Right ventricle myocardium inferior (tissue), 1 donor: ENCODE measurements around the gene PES1. TPM values are rescaled to one million over a fixed set of nuclear protein-coding genes. Genes with fewer than 3 reads are reported as not detected.

Experiments
- ATAC-seq: fragments of 200-7000 bp; cut with Tn5 transposase; one replicate; pipeline ENCODE4 v1.9.1; 2020; ENCODE audit warnings: mild to moderate bottlenecking, moderate library complexity
- DNase-seq: peaks from one replicate; pipeline ENCODE4 v3.0.0; 2021; ENCODE audit errors: missing footprints
- intact Hi-C: fragments of 100-400 bp; cut with DNase I; formaldehyde crosslinking; loops from one replicate; pipeline ENCODE4 v1.11.0; 2022
- total RNA-seq: library from RNA; stranded (reverse); fragmentation: NEBNext Ultra II Directional; extraction: Animal tissue kit (Norgen Biotek cat#: 25700); gene quantifications from one replicate; pipeline ENCODE4 v1.2.1, GENCODE V29; 2021
- donor health status: DM: no; HTN: yes; CAD: no; lungs with severe emphysema.

PES1 gene
- total RNA-seq, 1 donor from 2014 or later: 22.4 TPM

DNA sequence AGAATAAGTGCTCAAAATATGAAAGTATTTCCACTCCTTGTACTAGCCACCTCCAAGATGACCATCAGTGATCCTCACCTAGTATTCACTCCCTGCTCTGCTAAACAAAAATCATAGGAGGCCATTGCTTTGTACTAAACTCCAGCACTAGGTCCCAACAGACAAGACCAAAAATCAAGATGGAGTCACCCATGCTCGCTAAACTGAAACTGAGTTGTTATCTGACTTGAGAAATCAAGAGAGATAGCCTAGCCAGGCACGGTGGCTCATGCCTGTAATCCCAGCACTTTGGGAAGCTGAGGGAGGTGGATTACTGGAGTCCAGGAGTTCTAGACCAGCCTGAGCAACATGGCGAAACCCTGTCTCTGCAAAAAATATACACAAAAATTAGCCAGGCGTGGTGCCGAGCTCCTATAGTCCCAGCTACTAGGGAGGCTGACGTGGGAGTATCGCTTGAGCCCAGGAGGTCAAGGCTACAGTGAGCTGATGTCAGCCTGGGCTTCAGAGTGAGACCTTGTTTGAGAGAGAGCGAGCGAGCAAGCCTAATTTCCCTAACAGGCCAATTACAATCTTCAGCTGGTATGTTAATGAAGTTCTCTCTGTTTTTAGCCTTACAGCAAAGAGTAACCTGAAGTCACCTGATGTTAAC is 54.5 kb downstream of the PES1 start:
- ATAC-seq (no peak), DNase-seq (no peak)
- intact Hi-C loops: no loop called here

GRCh38 chr22:30535182-30535581 is 56.5 kb downstream of the PES1 start:
- no peak for DNase-seq
- intact Hi-C loops: no loop called here

GRCh38 chr22:30531651-30532608 is 59.8 kb downstream of the PES1 start:
- DNase-seq: no peak
- no peak for ATAC-seq
- intact Hi-C loops: no loop called here

More at GRCh38 chr22:30535182-30535581, 56.5 kb downstream of the PES1 start:
- ATAC-seq: no peak

DNA sequence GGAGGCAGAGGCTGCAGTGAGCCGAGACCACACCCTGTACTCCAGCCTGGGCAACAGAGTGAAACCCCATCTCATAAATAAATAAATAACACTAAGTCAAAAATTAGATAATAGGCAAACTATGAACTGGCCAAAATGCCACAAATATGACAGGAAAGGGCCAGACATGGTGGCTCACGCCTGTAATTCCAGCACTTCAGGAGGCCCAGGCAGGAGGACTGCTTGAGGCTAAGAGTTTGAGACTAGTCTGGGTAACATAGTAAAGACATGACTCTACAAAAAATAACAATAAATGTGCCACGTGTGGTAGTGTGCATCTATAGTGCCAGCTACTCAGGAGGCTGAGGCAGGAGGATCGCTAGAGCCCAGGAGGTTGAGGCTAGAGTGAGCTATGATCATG is 65.1 kb downstream of the PES1 start:
- ATAC-seq (no peak), DNase-seq (no peak)
- intact Hi-C loops: no loop called here

Other genes with a start within 250 kb of the PES1 start
- gene SF3A1, start 235.0 kb downstream of the PES1 start, total RNA-seq: 95.4 TPM
- 0.46 TPM for gene CCDC157, start 234.9 kb downstream of the PES1 start, total RNA-seq
- gene RNF215, start 204.5 kb downstream of the PES1 start, total RNA-seq: 3.7 TPM
- 0.65 TPM for gene SEC14L2, start 194.9 kb downstream of the PES1 start, total RNA-seq
- 18.2 TPM for gene MTFP1, start 166.1 kb downstream of the PES1 start, total RNA-seq
- not detected for gene SEC14L3, start 119.9 kb downstream of the PES1 start, total RNA-seq
- gene SEC14L4, start 86.2 kb downstream of the PES1 start, total RNA-seq: not detected
- 0.05 TPM for gene SEC14L6, start 45.2 kb downstream of the PES1 start, total RNA-seq
- gene GAL3ST1, start 17.2 kb downstream of the PES1 start, total RNA-seq: 0.19 TPM
- gene TCN2, start 15.3 kb upstream of the PES1 start, total RNA-seq: 16.7 TPM
- gene SLC35E4, start 43.9 kb upstream of the PES1 start, total RNA-seq: 5.0 TPM
- gene DUSP18, start 76.0 kb upstream of the PES1 start, total RNA-seq: 2.8 TPM
- gene OSBP2, start 103.0 kb upstream of the PES1 start, total RNA-seq: 11.1 TPM